Smooth muscle cell (in vitro differentiated cells): ENCODE data around the gene CTXN1. TPM values are rescaled to one million over a fixed set of nuclear protein-coding genes. Genes with fewer than 3 reads are reported as not detected.

Experiments used
- DNase-seq: peaks from one replicate; lab custom pipeline; 2025; ENCODE audit not compliant: unreplicated experiment; lab: John Stamatoyannopoulos, UW
- H2AFZ ChIP-seq: fragments of 200-600 bp; sonication (generic); 2 replicates; pipeline ENCODE4 v1.6.0; 2016; ENCODE audit warnings: antibody characterized with exemption, low read depth, mild to moderate bottlenecking
- H3F3A ChIP-seq: fragments of 200-600 bp; sonication (generic); 2 replicates; pipeline ENCODE4 v1.6.0; 2017; ENCODE audit warnings: antibody characterized with exemption, low read depth
- H3K27ac ChIP-seq: fragments of 200-600 bp; sonication (generic); 2 replicates; pipeline ENCODE4 v1.5.1; 2016; ENCODE audit warnings: low read depth, mild to moderate bottlenecking
- H3K27me3 ChIP-seq: fragments of 200-600 bp; sonication (generic); 2 replicates; pipeline ENCODE4 v1.6.1; 2016; ENCODE audit warnings: low read depth, mild to moderate bottlenecking
- H3K36me3 ChIP-seq: fragments of 200-600 bp; sonication (generic); 2 replicates; pipeline ENCODE4 v1.5.1; 2016; ENCODE audit warnings: low read depth
- H3K4me1 ChIP-seq: fragments of 200-600 bp; sonication (generic); 2 replicates; pipeline ENCODE4 v1.5.1; 2016; ENCODE audit warnings: low read depth
- H3K4me2 ChIP-seq: fragments of 200-600 bp; sonication (generic); 2 replicates; pipeline ENCODE4 v1.6.0; 2016; ENCODE audit warnings: mild to moderate bottlenecking
- H3K4me3 ChIP-seq: fragments of 200-600 bp; sonication (generic); 2 replicates; pipeline ENCODE4 v1.5.1; 2016; ENCODE audit warnings: mild to moderate bottlenecking
- H3K79me2 ChIP-seq: fragments of 200-600 bp; sonication (generic); 2 replicates; pipeline ENCODE4 v1.6.0; 2016; ENCODE audit warnings: low read depth, mild to moderate bottlenecking
- H3K9ac ChIP-seq: fragments of 200-600 bp; sonication (generic); 2 replicates; pipeline ENCODE4 v1.6.0; 2016; ENCODE audit warnings: low read depth
- H3K9me3 ChIP-seq: fragments of 200-600 bp; sonication (generic); replicated peaks from 2 replicates; pipeline ENCODE4 v1.5.1; 2016; ENCODE audit warnings: low read depth
- H4K20me1 ChIP-seq: fragments of 200-600 bp; sonication (generic); 2 replicates; pipeline ENCODE4 v1.6.0; 2016; ENCODE audit warnings: low read depth
- WGBS: methylation state at CpG from one replicate; pipeline ENCODE4 v1.1.7; 2016; ENCODE audit warnings: low lambda C conversion rate; 5-methylcytosine and 5-hydroxymethylcytosine counted together
- polyA plus RNA-seq: library from polyadenylated mRNA; unstranded; fragments of >200 nt; fragmentation: Nextera tagmentation; extraction: Ambion mirVana; gene quantifications from 2 replicates; pipeline ENCODE4 v1.2.1, GENCODE V29; 2016
- total RNA-seq: library from RNA; depleted of rRNA; stranded (reverse); fragments of >200 nt; gene quantifications from 2 replicates; pipeline ENCODE4 v1.2.3, GENCODE V29; 2014
- TF ChIP-seq, protein P1 (sequence below): fragments of 200-600 bp; sonication (generic); IDR thresholded peaks from 2 replicates; pipeline ENCODE4 v1.5.1; 2017; ENCODE audit warnings: borderline replicate concordance, mild to moderate bottlenecking, antibody characterized with exemption; ENCODE audit not compliant: insufficient read depth, poor library complexity, severe bottlenecking

Gene CTXN1
- total and polyA plus RNA-seq, 2 experiments from 2014 or later: 4.8 to 25.4 TPM

DNA sequence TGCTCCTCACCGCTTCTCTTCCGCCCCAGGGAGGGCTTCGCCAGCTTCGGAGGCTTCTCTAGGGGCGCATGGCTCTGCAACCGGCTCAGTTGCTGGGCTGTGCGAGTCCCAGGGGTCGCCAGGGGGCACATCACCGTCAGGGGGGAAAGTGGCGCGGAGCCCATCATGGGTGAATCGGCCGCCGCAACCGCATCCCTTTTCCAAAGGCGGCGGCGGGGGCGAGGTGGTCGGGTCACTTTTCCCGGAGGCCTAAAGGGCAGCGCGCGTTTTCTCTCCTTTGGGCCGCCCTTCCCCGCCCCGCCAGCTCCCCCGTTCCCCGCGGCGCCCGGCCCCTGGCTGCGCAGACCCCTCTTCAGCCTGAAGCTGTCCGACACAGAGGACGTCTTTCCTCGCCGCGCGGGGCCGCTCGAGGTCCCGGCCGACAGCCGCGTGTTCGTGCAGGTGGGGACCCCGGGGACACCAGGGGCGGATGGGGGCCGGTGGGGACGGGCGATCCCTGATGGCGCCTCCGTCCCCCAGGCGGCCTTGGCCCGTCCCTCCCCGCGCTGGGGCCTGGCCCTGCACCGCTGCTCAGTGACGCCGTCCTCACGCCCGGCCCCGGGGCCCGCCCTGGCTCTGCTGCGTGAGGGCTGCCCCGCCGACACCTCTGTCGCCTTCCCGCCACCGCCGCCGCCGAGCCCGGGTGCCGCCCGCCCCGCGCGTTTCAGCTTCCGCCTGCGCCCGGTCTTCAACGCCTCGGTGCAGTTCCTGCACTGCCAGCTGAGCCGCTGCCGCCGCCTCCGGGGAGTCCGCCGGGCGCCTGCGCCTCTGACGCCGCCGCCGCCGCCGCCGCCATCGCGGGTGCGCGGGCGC, 9.6 kb downstream of the CTXN1 start:
- Histone ChIP-seq H3K79me2 (no peaks in the 10 kb centered on the region), H3K9ac (peak overlapping the region; percentile 22), H3K9me3 (no peaks in the 10 kb centered on the region), H3K36me3 (no peaks in the 10 kb centered on the region), H3K4me3 (peak overlapping the region; percentile 60), H3K27me3 (no peaks in the 10 kb centered on the region), H2AFZ (peak overlapping the region; percentile 30), H3K4me1 (peaks cover 15% of the 10 kb centered on the region), H3K27ac (peak overlapping the region; percentile 28), H3K4me2 (peak overlapping the region; percentile 98), H4K20me1 (peaks cover 3% of the 10 kb centered on the region), H3F3A (peaks cover 7% of the 10 kb centered on the region)
- DNase-seq: peak; percentile 27
- TF ChIP-seq, protein P1, sequence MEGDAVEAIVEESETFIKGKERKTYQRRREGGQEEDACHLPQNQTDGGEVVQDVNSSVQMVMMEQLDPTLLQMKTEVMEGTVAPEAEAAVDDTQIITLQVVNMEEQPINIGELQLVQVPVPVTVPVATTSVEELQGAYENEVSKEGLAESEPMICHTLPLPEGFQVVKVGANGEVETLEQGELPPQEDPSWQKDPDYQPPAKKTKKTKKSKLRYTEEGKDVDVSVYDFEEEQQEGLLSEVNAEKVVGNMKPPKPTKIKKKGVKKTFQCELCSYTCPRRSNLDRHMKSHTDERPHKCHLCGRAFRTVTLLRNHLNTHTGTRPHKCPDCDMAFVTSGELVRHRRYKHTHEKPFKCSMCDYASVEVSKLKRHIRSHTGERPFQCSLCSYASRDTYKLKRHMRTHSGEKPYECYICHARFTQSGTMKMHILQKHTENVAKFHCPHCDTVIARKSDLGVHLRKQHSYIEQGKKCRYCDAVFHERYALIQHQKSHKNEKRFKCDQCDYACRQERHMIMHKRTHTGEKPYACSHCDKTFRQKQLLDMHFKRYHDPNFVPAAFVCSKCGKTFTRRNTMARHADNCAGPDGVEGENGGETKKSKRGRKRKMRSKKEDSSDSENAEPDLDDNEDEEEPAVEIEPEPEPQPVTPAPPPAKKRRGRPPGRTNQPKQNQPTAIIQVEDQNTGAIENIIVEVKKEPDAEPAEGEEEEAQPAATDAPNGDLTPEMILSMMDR: no peak
- 1% methylated on average over 38 of the region's 104 CpGs for WGBS

DNA sequence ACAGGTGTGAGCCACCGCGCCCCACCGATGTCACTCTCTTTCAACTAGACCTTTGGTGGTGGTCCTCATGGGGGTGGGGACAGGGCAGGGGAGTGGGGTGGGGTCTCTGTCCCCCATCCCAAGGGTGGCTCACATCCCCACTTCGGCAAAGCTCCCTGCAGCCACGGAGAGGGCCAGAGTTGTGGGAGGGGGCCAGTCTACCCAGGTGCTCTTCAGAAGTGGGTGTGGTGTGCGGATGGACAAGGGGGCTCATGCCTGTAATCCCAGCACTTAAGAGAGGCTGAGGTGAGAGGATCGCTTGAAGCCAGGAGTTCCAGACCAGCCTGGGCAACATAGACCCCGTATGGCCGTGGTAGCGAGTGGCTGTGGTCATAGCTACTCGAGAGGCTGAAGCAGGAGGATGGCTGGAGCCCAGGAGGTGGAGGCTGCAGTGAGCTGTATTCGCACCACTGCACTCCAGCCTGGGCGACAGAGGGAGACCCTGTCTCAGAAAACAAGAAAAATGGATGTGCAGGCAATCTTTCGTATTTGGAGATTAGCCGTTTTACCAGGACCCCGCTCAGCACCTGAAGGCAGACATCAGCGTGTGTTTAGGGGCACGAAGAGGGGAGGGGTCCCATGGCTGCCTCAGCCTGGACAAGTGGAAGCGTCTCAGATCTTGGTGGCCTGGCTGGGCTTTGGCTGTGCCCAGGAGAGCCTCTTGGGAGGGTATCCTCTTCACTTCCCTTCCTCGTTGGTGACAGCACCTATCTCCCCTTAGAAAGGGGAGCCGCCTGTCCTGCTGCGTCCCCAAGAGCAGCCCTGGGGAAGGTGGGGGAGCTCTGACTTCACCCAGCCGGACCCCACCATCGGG, 10.5 kb downstream of the CTXN1 start:
- H3K36me3 ChIP-seq: no peaks in the 10 kb centered on the region
- TF ChIP-seq, protein P1: no peak
- DNase-seq: no peak
- H3K9ac ChIP-seq: peak overlapping the region; percentile 22
- H3K4me1 ChIP-seq: peaks cover 15% of the 10 kb centered on the region
- H3K27me3 ChIP-seq: no peaks in the 10 kb centered on the region
- H3K27ac ChIP-seq: no peak overlapping the region
- no peak overlapping the region for H2AFZ ChIP-seq
- WGBS: 66% methylated on average over 22 of the region's 24 CpGs
- H3K4me3 ChIP-seq: peak overlapping the region; percentile 60
- H3K4me2 ChIP-seq: peak overlapping the region; percentile 98
- no peaks in the 10 kb centered on the region for H3K9me3 ChIP-seq
- peaks cover under 1% of the 10 kb centered on the region for H4K20me1 ChIP-seq
- no peaks in the 10 kb centered on the region for H3K79me2 ChIP-seq
- peaks cover 7% of the 10 kb centered on the region for H3F3A ChIP-seq

DNA sequence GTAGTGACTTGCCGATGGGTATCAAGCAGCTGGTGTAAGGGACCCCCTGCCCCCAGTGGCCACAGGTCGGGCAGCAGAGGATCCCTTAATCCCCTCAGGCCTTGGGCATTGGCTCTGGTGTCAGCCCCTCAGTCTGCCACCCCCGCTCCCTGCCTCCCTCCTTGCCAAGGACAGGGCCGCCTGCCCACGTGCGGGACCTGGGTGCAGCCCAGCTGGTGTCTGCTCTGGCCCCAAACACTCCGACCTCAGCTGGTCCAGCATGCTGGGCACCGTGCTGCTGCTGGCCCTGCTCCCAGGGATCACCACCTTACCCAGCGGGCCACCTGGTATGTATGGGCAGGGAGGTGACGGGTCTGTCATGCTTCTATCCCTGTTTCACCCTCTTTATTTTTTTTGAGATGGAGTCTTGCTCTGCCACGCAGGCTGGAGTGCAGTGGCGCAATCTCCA, 11.3 kb downstream of the CTXN1 start, which contains the start of gene TGFBR3L:
Gene TGFBR3L (plus strand): TSS at position 233 of the 448 bp plus-strand sequence.
- Histone ChIP-seq H3K27me3 (no peaks in the 10 kb centered on the region), H3K27ac (no peak within 1 kb of the TSS), H3K4me3 (peak within 1 kb of the TSS; percentile 60), H3F3A (peaks cover 7% of the 10 kb centered on the region), H3K9me3 (no peaks in the 10 kb centered on the region), H3K4me1 (peaks cover 15% of the 10 kb centered on the region), H4K20me1 (peaks cover 9% of the 10 kb centered on the region), H3K79me2 (no peaks in the 10 kb centered on the region), H2AFZ (no peak within 1 kb of the TSS), H3K36me3 (no peaks in the 10 kb centered on the region), H3K9ac (no peak within 1 kb of the TSS), H3K4me2 (peak within 1 kb of the TSS; percentile 98)
- 88% methylated on average over 12 of the region's 12 CpGs for WGBS
- no peak for DNase-seq
- TF ChIP-seq, protein P1: no peak
